Fibroblast of lung (primary cell): ENCODE data around the gene SLC24A1. TPM values are rescaled to one million over a fixed set of nuclear protein-coding genes. Genes with fewer than 3 reads are reported as not detected.

Experiments used
- DNase-seq, 2 donors: peaks; one replicate each; pipeline versions ENCODE4 v3.0.0 to v3.0.0-alpha.2; 2010; ENCODE audit warnings: low read depth in 2 of 2
- H2AFZ ChIP-seq: 2 replicates; pipeline ENCODE4 v1.5.1; 2012; ENCODE audit warnings: low read length, control low read depth, inconsistent platforms
- H3K27ac ChIP-seq: 2 replicates; pipeline ENCODE4 v1.5.1; 2011; ENCODE audit warnings: low read length, control low read depth; ENCODE audit not compliant: insufficient read depth
- H3K27me3 ChIP-seq: 2 replicates; pipeline ENCODE4 v1.5.1; 2011; ENCODE audit warnings: mild to moderate bottlenecking, low read length; ENCODE audit not compliant: control insufficient read depth, insufficient read depth
- H3K36me3 ChIP-seq: 2 replicates; pipeline ENCODE4 v1.5.1; 2011; ENCODE audit warnings: low read length; ENCODE audit not compliant: control insufficient read depth, insufficient read depth
- H3K4me1 ChIP-seq: 2 replicates; pipeline ENCODE4 v1.5.1; 2011; ENCODE audit warnings: low read length; ENCODE audit not compliant: control insufficient read depth, insufficient read depth; ENCODE audit errors: extremely low read depth
- H3K4me2 ChIP-seq: 2 replicates; pipeline ENCODE4 v1.5.1; 2011; ENCODE audit warnings: low read length, control low read depth; ENCODE audit not compliant: insufficient read depth; ENCODE audit errors: extremely low read depth
- H3K4me3 ChIP-seq, 4 experiments: fragments of 200-600 bp in 1 of 4; sonication (generic) in 1 of 4; replicated peaks in 1 of 4; 2 replicates each; pipeline ENCODE4 v1.5.1; 2011 to 2016; ENCODE audit warnings: low read length in 4 of 4, low read depth in 3 of 4, mild to moderate bottlenecking in 3 of 4, control low read depth in 2 of 4, inconsistent platforms in 1 of 4, mixed read lengths in 1 of 4; ENCODE audit not compliant: insufficient read depth in 1 of 4; ENCODE audit errors: control extremely low read depth in 1 of 4
- H3K79me2 ChIP-seq: 2 replicates; pipeline ENCODE4 v1.5.1; 2012; ENCODE audit warnings: mild to moderate bottlenecking, low read length, inconsistent platforms; ENCODE audit not compliant: control insufficient read depth, insufficient read depth
- H3K9ac ChIP-seq: 2 replicates; pipeline ENCODE4 v1.5.1; 2011; ENCODE audit warnings: mild to moderate bottlenecking, low read length, control low read depth; ENCODE audit not compliant: insufficient read depth
- H3K9me3 ChIP-seq: 2 replicates; pipeline ENCODE4 v1.5.1; 2012; ENCODE audit warnings: low read depth, low read length; ENCODE audit not compliant: control insufficient read depth, insufficient read depth
- H4K20me1 ChIP-seq: 2 replicates; pipeline ENCODE4 v1.5.1; 2011; ENCODE audit warnings: low read length; ENCODE audit not compliant: control insufficient read depth, insufficient read depth; ENCODE audit errors: extremely low read depth
- EZH2 ChIP-seq: IDR thresholded peaks from 2 replicates; pipeline ENCODE4 v1.5.1; 2012; ENCODE audit warnings: low read length, control low read depth, mild to moderate bottlenecking; ENCODE audit errors: missing control alignments
- polyA plus RNA-seq, 2 donors: library from polyadenylated mRNA; depleted of rRNA in 1 of 2; stranded (reverse) in 1 of 2; unstranded in 1 of 2; fragments of >200 nt; gene quantifications; 2 replicates each; pipeline ENCODE4 v1.2.1, GENCODE V29; 2011 to 2012; ENCODE audit warnings: missing spikeins in 1 of 2
- total RNA-seq: library from RNA; depleted of rRNA; stranded (reverse); fragments of >200 nt; gene quantifications from 2 replicates; pipeline ENCODE4 v1.2.1, GENCODE V29; 2014
- TF ChIP-seq, protein P1 (sequence below), 2 donors: IDR thresholded peaks in 1 of 2; conservative IDR thresholded peaks in 1 of 2; 1 replicate in 1 of 2; 2 replicates in 1 of 2; pipeline ENCODE4 v1.5.1; 2011 to 2012; ENCODE audit warnings: low read length in 2 of 2, control low read depth in 1 of 2, inconsistent platforms in 1 of 2, low read depth in 1 of 2, mild to moderate bottlenecking in 1 of 2

SLC24A1 gene
- total and polyA plus RNA-seq, 2 donors (not counting 1 experiment from before 2014, with no cell fraction given): 4.5 to 7.9 TPM

DNA sequence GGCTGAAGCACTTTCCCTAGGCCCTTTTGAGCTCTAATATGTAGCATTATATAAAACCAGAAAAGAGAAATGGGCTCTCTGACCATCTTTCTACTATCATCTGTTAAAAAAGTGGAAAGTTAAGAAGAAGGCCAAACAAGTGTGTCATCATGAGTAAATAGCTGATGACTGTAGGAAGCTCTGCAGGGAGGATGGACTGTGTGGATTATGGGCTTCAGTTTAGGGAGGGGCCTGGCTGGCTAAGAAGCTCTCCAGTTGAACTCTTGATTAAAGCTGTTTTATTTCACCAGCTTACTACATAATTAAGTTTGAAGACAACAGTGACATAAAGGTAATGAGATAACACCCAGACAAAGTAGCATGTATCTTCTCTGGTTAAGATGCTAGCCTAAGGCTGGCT, 41.5 kb upstream of the SLC24A1 start:
- H3K27me3 ChIP-seq: no peaks in the 10 kb centered on the region
- peak; percentile 39 to 73 for DNase-seq
- H2AFZ ChIP-seq: no peak overlapping the region
- H3K9me3 ChIP-seq: no peaks in the 10 kb centered on the region
- no peaks in the 10 kb centered on the region for H4K20me1 ChIP-seq
- H3K4me3 ChIP-seq: no peak overlapping the region
- no peak overlapping the region for H3K4me2 ChIP-seq
- H3K9ac ChIP-seq: no peak overlapping the region
- peak overlapping the region; percentile 21 for H3K27ac ChIP-seq
- H3K79me2 ChIP-seq: no peaks in the 10 kb centered on the region
- peaks cover 2% of the 10 kb centered on the region for H3K4me1 ChIP-seq
- peaks cover 9% of the 10 kb centered on the region for H3K36me3 ChIP-seq
- TF ChIP-seq EZH2: no peak
- TF ChIP-seq, protein P1, sequence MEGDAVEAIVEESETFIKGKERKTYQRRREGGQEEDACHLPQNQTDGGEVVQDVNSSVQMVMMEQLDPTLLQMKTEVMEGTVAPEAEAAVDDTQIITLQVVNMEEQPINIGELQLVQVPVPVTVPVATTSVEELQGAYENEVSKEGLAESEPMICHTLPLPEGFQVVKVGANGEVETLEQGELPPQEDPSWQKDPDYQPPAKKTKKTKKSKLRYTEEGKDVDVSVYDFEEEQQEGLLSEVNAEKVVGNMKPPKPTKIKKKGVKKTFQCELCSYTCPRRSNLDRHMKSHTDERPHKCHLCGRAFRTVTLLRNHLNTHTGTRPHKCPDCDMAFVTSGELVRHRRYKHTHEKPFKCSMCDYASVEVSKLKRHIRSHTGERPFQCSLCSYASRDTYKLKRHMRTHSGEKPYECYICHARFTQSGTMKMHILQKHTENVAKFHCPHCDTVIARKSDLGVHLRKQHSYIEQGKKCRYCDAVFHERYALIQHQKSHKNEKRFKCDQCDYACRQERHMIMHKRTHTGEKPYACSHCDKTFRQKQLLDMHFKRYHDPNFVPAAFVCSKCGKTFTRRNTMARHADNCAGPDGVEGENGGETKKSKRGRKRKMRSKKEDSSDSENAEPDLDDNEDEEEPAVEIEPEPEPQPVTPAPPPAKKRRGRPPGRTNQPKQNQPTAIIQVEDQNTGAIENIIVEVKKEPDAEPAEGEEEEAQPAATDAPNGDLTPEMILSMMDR (conservative IDR thresholded peaks at IDR 0.05 in 1 of 2, IDR thresholded peaks at IDR 0.05 in 1 of 2; ENCODE audit: low read depth in 1 of 2, low read length in 2 of 2): no peak

DNA sequence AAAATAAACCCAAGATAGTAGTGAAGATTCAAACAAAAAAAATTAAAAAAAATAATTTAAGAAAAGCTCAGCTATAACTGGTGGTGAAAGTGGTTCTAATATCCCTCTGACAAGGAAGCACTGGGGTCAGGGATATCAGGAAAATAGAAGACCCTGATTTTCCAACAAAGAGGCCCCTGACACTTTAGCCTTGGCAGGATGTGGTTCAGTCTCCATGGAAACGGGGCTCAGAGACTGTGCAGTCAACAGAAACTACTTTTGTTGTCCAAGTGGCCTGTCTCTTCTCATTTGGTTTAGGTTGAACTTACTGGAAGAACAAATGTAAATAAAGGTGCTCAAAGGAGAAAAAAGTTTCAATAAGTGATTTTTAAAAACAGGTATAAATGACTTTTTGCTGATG, 38.0 kb upstream of the SLC24A1 start:
- Histone ChIP-seq H3K4me1 (peaks cover 2% of the 10 kb centered on the region), H3K9me3 (no peaks in the 10 kb centered on the region), H3K9ac (no peak overlapping the region), H3K79me2 (no peaks in the 10 kb centered on the region), H3K36me3 (peaks cover 4% of the 10 kb centered on the region), H3K4me2 (no peak overlapping the region), H3K27me3 (no peaks in the 10 kb centered on the region), H3K27ac (no peak overlapping the region), H3K4me3 (no peak overlapping the region), H2AFZ (no peak overlapping the region), H4K20me1 (no peaks in the 10 kb centered on the region)
- TF ChIP-seq, protein P1 (conservative IDR thresholded peaks at IDR 0.05 in 1 of 2, IDR thresholded peaks at IDR 0.05 in 1 of 2; ENCODE audit: low read depth in 1 of 2, low read length in 2 of 2): no peak
- no peak for TF ChIP-seq EZH2
- peak; percentile 29 to 47 for DNase-seq

DNA sequence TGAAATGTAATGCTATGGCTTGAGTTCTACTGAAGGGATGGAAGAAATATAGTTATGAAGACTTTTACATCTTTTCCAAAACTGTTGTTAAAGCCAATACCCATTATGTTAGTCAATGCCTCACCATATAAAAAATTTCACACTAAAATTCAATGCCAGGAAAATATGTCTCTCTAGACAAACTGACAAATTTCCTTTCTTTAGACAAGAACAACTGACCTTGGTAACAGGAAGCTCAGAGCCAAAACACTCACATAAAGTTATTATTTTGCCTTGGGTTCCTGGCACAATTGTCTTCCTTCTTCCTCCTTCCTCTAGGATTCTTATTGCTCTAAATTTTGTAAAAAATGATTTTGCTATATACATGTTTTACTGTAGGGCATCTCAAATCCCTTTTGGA, 37.5 kb upstream of the SLC24A1 start:
- Histone ChIP-seq H3K79me2 (no peaks in the 10 kb centered on the region), H4K20me1 (no peaks in the 10 kb centered on the region), H3K27ac (no peak overlapping the region), H3K4me1 (peaks cover 2% of the 10 kb centered on the region), H3K36me3 (peaks cover 3% of the 10 kb centered on the region), H3K4me2 (no peak overlapping the region), H3K9ac (no peak overlapping the region), H3K9me3 (no peaks in the 10 kb centered on the region), H3K4me3 (no peak overlapping the region), H2AFZ (no peak overlapping the region), H3K27me3 (no peaks in the 10 kb centered on the region)
- TF ChIP-seq, protein P1 (conservative IDR thresholded peaks at IDR 0.05 in 1 of 2, IDR thresholded peaks at IDR 0.05 in 1 of 2; ENCODE audit: low read depth in 1 of 2, low read length in 2 of 2): no peak
- DNase-seq: no peak
